ENCODE results near the gene DNAJC22.

DNA sequence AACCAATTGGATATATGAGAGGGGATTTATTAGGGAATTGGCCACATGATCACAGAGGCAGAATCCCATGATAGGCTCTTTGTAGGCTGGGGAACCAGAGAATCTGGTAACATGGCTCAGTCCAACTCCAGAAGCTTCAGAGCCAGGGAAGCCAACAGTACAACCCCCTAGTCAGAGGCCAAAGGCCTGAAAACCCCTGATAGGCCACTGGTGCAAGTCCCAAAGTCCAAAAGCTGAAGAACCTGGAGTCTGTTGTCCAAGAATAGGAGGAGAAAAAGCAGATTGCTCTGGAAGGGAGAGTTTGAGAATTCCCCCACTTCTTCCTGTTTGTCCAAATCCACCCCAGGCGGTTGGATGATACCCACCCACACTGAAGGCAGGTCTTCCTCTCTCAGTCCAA lies 31.9 kb upstream of the DNAJC22 start:
- TF ChIP-seq, protein P1, sequence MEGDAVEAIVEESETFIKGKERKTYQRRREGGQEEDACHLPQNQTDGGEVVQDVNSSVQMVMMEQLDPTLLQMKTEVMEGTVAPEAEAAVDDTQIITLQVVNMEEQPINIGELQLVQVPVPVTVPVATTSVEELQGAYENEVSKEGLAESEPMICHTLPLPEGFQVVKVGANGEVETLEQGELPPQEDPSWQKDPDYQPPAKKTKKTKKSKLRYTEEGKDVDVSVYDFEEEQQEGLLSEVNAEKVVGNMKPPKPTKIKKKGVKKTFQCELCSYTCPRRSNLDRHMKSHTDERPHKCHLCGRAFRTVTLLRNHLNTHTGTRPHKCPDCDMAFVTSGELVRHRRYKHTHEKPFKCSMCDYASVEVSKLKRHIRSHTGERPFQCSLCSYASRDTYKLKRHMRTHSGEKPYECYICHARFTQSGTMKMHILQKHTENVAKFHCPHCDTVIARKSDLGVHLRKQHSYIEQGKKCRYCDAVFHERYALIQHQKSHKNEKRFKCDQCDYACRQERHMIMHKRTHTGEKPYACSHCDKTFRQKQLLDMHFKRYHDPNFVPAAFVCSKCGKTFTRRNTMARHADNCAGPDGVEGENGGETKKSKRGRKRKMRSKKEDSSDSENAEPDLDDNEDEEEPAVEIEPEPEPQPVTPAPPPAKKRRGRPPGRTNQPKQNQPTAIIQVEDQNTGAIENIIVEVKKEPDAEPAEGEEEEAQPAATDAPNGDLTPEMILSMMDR (IDR thresholded peaks at IDR 0.05; ENCODE audit: poor library complexity), result no peak
- no peak for TF ChIP-seq EZH2 (IDR thresholded peaks at IDR 0.05; ENCODE audit: borderline replicate concordance)
